ENCODE measurements around the gene TSGA10.
"Not testable (repeated sequence)": the region's sequence is repeated elsewhere in the genome, so short reads cannot be mapped to it uniquely, and the experiment has no call there.

Gene TSGA10

DNA sequence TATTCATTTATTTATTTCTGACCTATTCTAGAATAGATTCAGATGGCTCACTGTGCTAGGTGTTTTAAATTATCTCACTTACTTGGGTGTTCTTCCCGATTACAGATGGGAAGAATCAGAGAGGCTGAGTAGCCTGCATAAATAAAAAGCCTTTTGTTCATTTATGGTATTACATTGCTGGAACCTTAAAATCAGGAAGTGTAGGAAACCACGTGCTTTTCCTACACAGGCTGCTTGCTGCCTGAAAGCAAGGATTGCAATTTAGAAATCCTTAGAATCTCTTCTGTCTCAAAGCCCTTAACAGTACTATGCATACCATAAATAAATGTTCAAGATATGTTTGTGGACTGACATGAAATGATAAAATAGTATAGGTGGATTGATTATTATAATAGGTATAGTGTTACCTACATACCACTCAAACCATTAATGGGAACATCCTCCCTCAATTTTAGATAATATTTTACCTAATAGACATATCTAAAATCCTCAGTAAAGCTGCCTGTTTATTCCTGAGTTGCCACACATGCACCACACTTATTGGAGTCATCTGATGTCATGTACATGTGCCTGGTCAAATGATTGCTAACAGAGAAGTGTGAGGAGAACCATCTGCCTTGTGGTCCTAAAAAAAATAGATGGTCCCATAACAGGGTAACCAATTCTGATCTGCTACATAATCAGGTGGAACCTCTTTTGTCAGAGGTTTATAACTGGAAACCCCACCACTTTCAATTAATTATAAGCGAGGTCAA, 86.7 kb downstream of the TSGA10 start:
- DNase-seq: no peak

DNA sequence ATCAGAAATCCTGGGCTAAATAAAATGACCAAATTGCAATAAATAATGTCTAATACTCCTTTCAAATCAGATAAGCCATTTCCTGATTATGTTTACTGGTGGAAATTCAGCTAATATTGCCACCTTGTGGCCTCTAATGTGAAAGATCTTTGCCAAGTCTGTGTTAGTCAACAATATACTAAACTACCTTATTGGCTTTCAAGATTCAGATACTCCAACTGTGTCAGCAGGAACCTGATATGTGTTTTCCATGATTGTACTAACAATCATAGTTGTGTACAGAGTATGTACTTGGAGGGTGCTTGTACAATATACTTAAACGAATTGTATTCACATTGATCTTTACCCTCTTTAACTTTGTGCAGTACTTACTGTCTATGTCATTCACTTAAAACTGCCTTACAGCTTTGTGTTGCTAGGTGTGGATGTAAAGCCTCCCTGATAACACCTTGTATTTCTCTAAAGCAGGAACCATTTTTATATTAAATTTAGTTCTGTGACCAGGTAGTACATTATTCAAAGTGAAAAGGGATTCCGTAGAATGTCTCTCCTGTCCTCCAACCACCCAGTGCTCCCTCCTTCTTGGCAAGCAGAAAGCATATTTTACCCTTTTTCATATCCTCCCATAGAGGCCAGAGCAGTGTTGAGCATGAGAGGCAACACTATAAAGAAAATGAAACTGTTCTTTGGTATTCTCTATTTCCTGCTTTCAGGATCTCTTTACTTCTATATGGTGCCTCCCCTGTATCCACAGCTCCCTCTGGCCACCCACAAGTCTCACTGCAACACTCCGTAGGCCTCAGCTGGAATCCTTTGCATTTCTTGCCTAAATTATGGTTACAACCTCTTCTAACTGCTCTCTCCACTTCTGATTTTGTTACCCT, 88.4 kb downstream of the TSGA10 start:
- DNase-seq: peak; percentile 4 to 61

DNA sequence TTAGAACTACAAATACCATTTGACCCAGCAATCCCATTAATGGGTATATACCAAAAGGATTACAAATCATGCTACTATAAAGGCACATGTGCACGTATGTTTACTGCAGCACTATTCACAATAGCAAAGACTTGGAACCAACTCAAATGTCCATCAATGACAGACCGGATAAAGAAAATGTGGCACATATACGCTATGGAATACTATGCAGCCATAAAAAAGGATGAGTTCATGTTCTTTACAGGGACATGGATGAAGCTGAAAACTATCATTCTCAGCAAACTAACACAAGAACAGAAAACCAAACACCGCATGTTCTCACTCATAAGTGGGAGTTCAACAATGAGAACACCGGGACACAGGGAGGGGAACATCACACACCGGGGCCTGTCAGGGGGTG, 105.6 kb downstream of the TSGA10 start:
- not testable (repeated sequence) for DNase-seq

DNA sequence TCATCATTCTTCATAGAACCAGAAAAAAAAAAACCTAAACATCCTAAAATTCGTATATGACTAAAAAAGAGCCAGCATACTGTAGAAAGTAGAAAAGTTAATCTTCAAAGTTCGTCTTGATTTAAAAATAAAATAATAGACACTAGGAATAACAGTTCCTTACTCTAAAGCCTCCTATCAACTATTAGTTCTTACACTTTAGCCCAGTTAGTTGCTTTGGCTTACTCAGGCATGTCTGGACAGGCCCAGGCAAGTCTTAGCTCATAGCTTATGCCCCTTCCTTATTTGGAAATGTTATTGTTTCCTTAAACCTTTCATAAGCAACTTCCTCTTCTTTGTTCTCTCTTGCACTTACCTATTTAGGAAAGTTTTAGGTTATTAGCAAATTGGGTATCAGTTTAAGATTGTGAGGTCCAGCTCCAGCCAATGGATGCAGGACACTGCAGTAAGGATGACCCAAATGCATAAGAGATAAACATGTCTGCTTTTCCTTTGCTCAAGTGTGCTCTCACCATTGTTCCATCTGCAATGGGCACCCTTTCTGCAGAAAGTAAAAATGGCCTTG, 113.9 kb downstream of the TSGA10 start:
- not testable (repeated sequence) for DNase-seq

DNA sequence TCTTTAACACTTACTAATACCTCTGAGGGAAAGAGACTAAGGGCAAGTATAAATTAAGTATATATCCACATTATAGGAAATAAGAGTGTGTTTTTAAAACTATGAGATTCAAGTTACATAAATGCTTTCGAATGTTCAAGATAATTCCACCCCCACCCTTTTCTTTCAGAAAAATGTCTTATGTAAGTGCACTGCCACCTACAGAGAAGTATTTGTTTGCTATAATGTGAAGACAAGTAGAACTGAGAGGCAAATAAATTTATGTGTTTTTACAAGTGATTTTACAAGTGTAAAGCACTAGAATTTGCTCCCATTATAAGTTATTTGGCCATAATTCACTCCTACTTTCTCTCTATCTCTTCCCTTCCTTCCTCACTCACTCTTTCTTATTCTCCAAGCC, 118.8 kb downstream of the TSGA10 start:
- DNase-seq: no peak

DNA sequence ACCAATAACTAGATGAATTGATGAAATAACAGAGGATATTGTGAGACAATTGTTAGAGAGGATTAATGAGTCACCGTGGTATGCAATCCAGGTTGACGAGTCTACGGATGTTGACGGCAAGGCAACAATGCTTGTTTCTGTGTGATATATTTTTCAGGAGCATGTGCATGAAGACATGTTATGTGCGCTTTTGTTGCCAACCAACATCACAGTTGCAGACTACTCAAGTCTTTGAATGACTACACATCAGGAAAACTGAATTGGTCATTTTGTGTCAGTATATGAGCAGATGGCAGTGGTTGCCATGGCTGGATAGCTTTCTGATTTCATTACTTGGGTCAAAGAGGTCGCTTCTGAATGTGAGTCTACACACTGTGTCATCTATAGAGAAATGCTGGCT, 122.0 kb downstream of the TSGA10 start:
- no peak for DNase-seq

DNA sequence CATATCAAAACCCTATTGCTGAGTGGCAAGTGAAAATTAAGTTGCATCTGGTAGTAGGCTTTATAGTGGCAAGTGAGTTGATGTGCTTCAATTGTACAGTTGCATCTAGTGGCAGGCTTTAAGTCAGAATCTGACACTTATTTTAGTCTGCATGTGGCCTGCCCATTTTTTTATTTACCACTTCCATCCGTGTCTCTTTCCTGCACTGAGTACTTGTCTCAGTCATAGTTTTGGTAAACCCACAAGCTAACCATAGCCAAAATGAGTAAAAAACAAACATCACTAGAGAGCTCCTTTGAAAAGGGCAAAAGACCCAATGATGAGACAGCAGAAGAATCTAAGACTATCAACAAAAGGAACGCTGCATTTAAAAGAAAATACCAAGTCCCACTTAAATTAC, 122.7 kb downstream of the TSGA10 start:
- DNase-seq: no peak

DNA sequence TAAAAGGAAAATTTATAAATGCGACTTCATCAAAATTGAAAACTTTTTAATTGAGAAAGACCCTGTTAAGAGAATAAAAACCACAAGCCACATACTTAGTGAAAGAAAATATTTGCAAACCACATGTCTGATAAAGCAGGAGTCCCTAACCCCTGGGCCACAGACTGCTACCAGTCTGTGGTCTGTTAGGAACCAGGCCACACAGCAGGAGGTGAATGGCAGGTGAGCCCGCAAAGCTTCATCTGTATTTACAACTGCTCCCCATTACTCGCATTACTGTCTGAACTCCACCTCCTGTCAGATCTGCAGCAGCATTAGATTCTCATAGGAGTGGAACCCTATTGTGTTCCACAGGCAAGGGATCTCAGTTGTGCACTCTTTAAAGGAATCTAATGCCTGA, 123.3 kb downstream of the TSGA10 start:
- DNase-seq: no peak

DNA sequence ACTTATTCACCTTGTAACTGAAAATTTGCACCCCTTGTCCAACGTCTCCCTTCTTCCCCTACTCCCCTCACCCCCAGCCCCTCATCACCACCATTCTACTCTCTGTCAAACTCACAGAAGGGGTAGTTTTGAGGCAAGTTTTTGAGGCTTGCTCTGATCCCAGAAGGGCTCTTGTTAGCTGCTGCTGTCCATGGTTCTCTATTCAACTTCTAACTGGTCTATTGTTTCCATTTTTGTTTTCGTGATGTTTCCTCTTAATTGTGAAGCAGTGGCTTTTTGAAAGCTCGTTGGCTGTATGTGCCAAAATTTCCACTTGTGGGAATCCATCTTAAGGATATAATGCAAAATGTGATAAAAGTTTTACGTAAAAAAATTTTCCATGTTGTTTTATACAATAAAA, 126.2 kb downstream of the TSGA10 start:
- no peak for DNase-seq

DNA sequence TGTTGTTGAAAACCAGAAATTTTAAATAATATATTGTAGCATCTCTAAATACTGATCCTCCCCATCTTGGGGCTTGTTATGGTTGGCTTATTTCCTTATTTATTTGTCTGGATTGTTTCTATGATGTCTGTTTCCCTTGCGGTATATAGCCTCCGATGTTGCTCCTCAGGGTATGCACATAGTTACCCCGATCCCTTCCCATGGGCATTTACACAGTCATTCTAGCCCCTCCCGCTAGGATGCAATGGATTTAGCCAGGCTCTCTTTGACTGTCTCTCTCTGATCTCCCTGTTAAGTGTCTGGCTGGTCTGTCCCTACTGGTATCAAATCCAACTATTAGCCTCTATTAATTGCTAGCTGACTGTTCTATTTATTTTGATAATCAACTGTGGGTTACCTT, 126.9 kb downstream of the TSGA10 start:
- DNase-seq: no peak

DNA sequence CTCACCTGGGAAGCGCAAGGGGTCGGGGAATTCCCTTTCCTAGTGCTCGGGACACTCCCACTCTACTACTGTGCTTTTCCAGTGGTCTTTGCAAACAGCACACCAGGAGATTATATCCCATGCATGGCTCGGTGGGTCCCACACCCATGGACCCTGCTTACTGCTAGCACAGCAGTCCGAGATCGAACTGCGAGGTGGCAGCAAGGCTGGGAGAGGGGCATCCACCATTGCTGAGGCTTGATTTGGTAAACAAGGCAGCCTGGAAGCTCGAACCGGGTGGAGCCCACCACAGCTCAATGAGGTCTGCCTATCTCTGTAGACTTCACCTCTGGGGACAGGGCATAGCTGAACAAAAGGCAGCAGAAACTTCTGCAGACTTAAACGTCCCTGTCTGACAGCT, 154.0 kb downstream of the TSGA10 start:
- DNase-seq: no peak

DNA sequence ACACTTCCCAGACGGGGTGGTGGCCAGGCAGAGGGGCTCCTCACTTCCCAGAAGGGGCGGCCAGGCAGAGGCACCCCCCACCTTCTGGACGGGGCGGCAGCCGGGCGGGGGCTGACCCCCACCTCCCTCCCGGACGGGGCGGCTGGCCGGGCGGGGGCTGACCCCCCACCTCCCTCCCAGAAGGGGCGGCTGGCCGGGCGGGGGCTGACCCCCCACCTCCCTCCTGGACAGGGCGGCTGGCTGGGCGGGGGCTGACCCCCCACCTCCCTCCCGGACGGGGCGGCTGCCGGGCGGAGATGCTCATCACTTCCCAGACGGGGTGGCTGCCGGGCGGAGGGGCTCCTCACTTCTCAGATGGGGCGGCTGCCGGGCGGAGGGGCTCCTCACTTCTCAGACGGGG, 166.0 kb downstream of the TSGA10 start:
- DNase-seq: not testable (repeated sequence)

DNA sequence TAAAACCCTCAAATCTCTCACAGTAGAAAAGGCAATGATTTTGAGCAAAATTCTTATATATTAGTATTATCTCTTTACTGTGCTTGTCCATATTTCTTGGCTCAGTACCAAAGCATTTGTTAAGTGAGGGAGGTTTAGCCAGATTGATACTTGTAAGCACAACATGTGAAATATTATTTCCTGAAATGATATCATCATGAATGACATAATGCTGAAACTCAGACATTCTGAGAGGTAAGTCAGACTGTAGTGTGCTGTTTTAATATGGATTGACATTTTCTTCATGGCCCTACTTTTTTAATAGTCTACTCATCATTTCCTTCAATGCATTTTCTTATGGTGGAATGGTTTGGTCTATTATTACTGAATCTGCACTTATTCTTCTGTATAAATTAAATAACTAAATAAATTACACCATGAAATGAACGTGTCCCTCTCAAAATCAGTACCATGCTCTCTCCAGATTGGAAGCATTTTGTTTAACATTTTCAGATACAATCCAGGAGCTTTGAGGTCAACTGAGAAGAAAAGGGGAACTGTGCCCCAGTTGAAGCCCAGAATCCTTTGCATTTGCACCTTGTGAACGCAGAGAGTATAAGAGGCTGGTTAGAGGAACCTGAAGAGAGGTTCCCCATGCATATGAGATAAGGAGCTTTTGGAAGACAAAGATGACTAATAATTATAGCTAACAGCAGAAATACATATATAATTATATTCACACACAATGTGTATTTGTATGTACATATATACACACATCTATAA, 168.7 kb downstream of the TSGA10 start:
- no peak for DNase-seq

DNA sequence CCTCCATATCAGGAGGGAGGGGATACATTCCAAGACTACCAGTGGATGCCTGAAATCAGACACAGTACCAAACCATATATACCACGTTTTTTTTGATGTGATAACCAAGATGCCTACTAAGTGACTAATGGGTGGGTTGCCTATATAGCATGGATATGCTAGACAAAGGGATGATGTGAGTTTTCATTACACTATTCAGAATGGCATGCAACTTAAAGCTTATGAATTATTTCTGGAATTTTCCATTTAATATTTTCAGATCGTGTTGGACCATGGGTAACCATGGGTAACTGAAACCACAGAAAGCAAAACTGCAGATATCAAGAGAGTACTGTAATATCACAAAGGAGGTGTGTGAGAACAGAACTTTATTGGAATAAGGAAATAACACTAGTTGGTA, 179.1 kb downstream of the TSGA10 start:
- no peak for DNase-seq

DNA sequence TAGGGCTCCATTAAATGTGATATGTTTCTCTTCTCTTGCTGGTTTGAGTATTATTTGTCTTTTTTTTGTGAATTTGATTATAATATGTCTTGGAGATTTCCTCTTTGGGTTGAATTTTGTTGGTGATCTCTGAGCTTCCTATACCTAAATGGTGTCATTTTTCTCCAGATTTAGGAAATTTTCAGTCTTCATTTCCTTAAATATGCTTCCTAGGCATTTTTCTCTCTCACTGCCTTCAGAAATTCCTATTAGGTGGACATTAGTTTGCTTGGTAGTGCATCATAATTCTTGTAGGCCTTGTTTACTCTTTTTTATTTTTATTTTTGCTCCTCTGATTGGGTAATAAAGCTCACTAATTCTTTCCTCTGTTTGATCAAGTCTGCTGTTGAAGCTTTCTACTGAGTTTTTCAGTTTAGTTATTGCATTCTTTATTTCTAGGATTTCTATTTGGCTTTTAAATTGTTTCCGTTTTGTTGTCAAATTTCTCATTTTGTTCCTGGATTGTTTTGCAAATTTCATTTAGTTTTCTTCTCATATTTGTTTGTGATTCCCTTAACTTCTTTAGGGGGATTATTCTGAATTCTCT, 182.1 kb downstream of the TSGA10 start:
- DNase-seq: no peak

DNA sequence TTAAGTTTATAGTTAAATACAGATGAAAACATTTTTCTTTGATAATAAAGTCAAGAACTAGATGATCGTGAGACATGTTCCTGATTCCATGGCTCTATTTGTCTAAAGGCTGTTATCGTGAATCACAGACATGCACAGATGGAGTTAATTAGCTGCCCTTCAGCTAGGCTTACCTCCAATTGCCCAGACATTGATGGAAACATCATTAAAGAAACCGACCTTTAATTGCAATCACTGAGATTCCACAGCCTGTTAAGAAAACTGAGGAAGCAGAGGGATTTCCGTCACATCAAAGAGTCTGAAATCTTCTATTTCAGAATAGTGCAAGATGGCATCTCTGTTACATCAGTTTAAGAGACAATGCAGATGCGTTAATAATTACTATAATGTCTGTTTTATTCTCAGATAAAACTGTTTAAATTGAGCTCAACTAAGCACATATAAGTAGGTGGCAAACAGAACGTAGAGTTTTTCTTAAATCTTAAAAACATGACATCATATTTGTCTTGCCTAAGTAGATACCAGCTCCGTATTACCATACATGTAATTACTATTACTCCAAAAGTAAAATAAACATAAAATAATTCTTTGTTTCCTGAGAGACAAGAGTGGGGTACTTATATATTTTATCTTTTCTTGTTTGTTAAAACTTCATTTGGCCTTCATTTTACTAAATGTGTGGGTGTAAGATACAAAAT, 194.8 kb downstream of the TSGA10 start:
- DNase-seq: no peak

DNA sequence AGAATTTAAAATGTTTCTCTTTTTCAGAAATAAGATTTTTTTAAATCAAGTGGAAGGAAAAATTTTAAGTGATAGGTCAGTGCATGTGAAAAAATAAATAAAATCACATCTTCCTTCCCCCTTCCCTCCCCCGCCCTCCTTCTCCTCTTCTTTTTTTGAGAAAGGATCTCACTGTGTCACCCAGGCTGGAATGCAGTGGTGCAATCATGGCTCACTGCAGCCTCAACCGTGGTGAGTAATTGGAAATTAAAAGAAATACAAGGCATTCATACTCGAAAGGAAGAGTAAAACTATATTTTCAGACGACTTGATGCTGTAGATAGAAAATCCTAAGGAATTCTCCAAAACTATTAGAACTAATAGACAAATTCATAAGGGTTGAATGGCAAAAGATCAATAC, 201.8 kb downstream of the TSGA10 start:
- DNase-seq: no peak

DNA sequence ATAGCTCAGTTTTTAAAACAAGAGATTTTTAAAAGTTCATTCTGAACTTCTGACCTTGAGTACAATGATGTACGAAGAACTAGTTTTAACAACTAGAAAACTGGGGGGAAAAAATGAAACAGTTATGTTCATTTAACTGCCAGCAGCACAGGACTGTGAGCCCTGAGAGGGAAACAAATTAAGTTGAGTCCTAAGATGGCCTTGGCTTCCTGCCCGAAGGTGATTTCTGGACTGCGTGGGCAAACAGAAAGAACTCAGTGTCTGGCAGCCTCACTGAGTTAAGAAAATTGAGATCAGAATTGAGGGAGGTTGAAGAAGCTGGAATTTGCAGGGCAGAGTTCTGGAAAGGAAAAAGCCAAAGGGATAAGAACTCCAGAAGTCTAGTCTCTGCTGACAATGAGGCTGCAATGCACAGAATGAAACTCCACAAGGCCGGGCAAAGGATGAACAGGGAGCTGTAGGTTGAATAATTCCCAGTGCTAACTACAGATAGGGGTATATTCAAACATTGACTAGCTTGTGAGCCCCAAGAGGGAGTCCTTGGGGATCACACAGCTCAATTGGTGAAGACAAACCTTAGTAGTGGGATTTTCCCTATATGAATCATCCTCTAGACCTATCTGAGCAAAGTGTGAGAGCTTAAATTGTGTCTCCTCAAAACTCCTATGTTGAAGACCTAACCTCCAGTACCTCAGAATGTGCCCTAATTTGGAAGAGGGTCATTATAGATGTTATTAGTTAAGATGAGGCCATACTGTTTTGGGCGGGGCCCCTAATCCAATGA, 205.6 kb downstream of the TSGA10 start:
- no peak for DNase-seq

DNA sequence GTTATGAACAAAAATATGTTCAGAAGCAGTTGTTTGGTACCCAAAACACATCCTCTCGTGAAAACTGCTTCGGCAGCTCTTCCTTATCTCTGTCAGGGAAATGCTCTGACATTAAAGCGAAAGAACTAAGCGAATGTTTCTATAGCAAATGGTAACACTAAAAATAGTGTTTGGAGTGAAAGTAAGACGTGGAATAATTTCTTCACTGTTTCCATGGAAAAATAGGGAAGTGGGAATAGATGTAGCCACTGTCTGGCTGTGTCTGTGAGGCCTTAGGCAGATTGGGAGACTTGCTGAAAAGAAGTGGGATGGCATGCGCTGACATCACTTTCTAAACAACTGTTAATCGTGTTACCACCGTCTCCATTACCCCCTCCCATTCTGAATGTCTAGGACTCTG, 207.2 kb downstream of the TSGA10 start:
- DNase-seq: no peak

Data from NCI-H526 (cell line).